GM19240 (cell line): ENCODE results near the gene TXNRD2.
"Not testable (repeated sequence)": the region's sequence is repeated elsewhere in the genome, so short reads cannot be mapped to it uniquely, and the experiment has no call there.

Source experiments
- DNase-seq: peaks from one replicate; pipeline ENCODE4 v3.0.0; 2011; ENCODE audit warnings: low spot score; ENCODE audit not compliant: insufficient read length

Gene TXNRD2

DNA sequence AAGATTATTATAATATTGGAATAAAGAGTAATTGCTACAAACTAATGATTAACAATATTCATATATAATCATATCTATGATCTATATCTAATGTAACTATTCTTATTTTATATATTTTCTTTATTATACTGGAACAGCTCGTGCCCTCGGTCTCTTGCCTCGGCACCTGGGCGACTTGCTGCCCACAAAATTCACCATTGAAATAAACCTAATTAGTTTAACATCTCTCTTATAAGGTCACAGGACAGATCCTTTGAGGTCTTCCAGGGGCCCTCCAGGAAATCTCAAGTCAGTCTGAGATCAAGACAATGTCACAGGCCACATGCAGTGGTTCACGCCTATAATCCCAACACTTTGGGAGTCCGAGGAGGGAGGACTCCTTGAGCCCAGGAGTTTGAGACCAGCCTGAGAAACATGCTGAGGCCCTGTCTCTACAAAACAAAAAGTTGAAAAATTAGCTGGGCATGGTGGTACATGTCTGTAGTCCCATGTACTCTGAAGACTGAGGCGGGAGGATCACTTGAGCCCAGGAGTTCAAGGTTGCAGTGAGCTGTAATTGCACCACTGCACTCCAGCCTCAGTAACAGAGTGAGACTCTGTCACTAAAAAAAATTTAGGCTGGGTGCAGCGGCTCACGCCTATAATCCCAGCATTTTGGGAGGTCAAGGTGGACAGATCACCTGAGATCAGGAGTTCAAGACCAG is 6.6 kb upstream of the TXNRD2 start:
- DNase-seq = no peak

DNA sequence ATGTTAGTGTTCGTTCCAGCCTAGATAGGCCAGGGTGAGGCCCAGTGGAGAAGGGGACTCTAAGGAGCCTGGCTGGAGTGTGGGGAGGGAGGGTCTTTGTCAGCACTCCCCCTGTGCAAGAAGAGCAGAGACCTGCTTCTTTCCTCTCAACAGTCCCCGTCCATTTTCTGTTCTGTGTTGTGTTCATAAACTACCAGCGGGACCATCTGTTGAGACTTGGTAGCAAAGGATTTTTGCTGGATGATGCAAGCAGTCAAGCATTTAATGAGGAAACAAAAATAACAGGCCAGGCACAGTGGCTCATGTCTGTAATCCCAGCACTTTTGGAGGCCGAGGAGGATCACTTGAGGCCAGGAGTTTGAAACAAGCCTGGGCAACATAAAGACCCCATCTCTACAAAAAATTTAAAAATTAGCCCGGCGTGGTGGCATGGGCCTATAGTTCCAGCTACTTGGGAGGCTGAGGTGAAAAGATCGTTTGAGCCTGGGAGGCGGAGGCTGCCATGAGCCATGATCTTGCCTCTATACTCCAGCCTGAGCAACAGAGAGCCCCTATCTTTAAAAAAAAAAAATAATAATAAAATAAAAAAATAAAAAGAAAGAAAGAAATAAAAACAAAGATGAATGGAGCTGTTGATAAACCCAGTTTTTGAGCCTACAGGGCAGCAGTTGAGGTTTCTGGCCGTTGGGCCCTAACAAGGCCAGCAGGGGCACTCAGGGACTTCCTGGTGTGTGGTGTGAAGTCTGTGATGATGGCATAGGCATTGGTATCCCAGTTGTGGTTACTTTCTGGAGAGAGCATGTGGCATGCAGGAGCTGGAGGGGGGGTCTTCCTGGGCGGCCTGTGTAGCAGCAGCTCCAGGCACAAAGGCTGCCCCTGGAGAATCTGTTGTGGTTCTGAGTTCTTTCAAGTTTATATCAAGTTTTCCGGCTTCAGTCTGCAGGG is 1.7 kb upstream of the TXNRD2 start:
- DNase-seq = no peak

DNA sequence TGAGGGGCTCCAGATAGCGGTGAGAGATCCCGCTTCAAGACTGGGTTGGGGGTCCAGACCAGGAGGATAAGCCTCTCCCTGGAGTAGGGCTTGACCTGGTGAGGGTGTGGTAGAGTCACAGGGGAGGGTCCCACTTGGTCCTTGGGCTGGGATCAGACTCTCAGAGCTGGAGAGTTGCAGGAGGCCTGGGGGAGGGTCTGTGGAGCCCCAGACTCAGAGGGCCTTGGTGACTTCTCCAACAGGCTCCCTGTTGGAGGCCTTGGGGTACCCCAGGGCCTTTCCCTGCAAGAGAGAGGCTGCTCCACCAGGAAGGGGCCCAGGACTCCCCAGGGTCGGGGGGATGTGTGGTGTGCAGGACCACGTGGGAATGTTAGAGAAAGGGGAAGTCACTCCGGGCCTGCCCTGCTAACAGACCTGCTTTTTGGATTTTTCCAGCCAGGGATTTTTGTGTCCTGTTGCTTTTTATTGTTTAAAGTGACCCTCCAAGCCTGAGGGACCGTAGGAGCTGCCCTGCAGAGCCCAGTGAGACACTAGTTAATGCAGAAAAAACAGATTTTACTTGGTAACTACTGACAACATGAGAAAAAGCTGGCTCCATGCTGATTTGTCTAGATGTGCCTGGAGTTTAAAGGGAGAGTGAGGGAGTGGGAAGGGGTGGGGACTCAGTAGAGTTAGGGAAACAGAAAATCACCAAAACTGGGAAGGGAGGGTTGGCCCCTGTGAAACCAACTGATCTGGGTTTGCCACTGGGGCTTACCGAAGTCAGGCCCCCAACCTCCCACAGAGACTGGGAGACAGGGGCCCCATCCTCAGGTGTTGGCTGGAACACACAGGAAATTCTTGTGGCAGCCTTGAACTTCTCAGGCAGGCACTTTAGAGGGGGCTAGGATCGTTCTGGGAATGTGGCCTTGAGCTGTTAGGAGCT is 801 bp upstream of the TXNRD2 start:
- no peak for DNase-seq

DNA sequence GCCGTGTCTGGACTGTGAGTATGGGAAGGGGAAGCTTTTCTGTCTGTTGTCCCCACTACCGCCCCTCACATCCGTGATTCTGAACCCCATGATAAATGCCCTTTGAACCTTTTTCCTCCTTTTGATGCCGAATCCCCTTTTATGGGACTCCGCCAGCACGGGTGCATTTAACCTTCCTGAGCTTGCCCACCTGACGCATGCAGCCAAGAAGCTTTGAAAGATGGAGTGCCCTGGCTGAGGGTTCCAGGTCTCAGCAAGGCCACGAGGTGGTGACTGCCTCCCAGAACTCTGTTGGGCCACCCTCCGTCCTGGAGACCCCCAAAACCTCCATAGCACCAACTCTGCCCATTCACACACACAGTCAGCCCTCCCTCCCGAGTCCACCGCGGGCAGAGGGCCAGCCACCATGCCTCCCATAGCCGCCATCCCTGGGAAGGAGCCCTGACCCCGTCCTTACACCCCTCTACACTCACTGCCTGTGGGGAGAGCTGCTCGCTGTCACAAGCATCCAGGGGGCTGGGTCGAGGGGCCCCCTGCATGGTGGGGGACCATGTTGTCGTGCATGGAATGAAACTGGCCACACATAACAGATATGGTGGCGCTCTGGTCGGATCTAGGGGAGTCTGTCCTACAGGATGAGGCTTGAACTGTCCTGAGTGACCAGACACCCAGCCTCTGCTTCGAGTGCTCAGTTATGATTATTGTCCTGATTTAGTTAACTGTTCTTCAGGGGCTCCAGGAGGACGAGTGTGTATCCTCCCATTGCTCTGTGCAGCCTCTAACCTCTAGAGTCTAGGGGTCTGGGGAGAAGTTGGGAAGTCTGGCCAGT is 868 bp downstream of the TXNRD2 start:
- no peak for DNase-seq

DNA sequence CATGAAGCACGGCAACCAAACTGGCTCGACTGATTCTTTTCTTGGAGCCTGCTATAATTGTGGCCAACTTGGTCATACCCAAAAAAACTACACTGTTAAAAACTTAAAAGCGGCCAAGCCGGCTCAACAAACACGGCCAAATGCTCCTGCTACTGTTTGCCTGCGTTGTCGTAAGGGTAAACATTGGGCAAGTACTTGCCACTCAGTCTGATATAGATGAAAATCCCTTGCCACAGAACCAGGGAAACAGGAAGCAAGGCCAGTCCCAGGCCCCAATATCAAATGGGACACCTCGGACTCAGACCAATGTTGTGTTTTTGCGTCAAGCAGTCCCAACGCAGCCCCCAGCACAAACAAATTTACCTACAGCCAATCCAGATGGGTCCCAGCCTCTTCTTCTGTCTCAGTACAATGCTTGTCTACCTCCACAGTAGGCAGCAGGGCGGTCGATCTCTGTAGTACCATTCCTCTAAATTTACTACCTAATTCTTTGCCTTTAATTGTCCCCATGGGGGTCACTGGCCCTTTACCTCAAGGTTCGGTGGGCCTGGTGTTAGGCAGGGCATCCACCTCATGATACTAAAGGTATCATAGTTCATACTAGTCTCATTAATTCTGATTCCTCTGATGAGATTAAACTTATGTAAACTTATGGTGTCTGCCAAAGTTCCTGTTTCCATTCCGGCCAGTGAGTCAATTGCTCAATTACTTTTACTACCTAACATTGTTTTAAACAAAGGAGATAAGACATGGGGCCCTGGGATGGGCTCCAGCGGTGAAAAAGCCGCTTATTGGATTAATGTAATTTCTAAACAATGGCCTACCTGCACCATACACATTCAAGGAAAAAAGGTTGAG is 3.8 kb downstream of the TXNRD2 start:
- DNase-seq = no peak

DNA sequence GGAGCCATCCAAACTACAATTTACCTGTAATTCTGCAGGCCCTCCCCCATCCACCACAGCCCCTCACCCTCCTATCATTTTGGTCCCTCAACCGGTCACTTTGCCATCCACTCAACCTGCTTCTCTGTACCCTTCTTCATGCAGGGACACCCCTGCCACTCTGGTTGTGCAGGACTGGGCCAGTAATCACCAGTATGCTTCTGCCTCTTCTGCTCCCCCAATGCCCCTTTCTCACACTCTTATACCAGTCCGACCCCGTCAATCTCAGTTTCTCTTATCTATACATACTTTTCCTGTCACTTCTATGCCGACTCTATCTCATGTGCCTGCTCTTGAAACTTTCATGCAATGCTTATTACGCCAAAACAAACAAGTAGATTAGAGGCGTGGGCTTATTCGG is 5.1 kb downstream of the TXNRD2 start:
- DNase-seq = no peak

DNA sequence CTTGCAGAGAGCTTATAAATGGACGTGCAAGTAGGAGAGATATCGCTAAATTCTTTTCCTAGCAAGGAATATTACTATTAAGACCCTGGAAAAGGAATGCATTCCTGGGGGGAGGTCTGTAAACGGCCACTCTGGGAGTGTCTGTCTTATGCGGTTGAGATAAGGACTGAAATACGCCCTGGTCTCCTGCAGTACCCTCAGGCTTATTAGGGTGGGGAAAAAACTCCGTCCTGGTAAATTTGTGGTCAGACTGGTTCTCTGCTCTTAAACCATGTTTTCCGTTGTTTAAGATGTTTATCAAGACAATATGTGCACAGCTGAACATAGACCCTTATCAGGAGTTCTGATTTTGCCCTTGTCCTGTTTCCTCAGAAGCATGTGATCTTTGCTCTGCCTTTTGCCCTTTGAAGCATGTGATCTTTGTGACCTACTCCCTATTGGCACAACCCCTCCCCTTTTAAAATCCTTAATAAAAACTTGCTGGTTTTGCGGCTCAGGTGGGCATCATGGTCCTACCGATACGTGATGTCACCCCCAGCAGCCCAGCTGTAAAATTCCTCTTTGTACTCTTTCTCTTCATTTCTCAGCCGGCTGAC is 6.4 kb downstream of the TXNRD2 start:
- not testable (repeated sequence) for DNase-seq

DNA sequence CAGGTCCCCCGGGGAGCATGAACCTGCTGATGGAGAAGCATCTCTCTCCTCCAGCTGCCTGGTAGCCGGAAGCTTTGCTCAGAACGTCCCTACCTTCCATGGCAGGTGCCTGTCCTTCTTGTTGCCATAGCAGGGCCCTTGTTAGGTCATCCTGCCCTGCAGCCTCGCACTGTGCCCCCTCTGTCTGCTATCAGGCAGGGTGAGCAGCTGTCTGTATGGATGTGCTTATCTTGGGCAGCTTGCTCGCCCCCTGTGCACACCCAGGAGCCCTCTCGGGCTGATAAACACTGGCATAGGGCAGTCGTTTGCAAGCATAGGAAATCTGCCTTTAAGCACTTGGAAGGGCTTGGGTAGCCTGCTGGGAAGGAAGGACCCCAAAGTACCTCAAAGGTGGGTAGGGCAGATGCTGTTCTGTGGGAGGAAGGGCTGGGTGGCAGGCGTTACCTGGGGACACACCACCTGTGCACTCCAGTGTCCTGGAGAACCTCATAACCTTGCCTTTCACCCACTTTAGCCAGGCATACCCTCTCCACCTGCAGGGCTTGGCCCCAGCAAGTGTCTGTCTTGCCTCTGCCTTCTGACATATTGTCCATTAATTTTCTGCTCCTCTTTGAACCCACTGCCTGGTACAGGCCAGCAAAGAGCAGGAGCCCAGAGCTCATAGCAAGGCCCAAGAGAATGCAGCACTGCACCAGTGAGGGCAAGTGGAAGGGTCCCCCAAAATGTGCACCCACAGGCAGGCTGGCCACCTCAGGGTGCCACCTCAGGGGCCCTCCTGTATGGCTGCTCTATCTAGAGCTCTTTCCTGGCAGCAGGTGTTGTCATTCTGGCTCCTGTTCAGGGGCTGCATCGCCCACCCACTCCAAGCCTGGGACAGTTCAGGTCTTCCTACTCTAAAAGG is 8.0 kb downstream of the TXNRD2 start:
- no peak for DNase-seq

DNA sequence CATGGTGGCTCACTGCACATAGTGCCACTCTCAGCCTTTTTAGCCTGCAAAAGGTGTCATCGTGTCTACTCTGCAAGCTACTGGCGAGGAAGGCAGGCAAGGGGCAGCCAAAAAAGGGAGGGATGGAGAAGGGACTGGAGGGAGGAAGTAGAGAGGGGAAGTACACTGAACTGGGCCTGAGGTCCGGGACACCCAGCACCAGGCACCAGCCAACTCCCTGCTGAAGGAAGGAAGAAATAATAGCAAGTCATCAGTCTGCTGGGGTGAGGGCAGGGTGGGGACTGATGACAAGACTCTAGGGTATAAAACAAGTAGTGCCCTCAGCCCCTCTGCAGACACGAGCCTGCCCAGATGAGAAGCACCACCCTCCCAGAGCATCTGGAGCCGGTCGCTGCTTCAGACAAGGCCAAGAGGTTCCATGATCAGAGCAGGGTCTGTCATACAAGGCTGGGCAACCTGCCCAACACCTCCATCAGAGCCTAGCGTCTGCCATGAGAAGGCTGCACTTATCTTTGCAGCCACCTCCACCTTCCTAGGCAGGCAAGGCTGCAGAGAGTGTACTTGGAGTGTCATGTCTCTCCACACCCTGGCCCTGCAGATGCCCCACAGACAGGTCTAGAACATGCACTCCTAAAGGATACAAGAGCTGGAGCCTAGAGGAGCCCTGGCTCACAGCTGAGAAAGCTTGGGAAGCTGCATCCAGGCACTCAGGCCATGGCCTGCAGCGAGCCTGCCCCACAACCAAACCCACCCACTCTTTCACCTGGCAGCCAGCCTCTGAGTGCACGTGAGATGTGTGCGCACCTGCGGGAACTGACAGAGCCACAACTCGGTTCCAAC is 9.0 kb downstream of the TXNRD2 start:
- no peak for DNase-seq

DNA sequence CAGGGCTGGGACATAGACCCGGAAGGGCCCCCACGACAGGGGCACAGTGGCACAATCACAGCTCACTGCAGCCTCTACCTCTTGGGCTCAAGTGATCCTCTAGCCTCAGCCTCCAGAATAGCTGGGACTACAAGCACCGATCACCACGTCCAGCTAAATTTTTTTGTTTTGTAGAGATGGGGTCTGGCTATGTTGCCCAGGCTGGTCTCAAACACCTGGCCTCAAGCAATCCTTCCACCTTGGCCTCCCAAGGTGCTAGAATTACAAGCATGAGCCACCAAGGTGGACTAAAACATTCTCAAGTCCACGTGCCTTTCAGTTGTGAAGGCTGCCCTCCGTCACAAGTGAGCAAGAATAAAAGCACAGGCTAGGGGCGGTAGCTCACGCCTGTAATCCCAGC is 10.1 kb downstream of the TXNRD2 start:
- DNase-seq = no peak

DNA sequence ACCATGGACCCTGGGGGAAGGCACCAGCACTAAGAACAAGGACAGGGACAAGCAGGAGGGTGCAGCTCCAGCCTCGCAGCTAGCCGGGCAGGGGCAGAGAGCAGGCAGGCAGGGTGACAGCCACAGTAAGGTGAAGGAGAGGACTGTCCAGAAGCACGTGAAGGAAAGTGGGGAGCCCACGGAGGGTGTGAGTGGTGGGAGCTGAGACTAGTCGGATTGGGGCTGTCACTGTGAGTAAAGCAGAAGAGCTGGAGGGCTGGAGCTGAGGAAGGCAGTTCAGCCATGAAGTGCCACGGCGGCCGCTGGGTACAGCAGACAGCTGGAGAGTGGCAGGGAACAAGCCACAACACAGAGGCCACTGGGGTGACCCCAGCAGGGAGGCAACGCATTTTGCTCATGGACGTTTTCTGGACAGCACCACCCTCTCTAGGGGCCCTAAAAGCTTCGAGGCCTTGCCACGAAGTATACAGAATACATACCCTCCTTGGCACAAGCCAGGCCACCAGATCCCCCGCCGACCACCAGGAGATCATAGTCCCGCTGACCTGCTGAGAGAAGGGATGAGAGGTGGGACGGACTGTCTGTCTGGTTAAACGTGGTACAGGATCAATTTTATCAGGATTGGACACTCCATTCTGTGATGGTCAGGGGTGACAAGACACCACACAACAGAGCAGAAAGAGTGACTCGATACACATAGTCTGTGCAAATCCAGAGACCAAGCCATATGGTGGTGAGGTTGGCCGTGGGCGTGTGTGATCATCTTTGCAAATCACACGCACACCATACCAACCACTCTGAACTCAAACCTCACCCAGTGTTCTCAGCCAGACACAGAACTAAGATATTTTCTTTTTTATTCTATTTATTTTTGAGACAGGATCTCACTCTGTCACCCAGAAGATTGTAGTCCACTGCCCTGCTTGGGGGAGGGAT is 10.8 kb downstream of the TXNRD2 start:
- no peak for DNase-seq

DNA sequence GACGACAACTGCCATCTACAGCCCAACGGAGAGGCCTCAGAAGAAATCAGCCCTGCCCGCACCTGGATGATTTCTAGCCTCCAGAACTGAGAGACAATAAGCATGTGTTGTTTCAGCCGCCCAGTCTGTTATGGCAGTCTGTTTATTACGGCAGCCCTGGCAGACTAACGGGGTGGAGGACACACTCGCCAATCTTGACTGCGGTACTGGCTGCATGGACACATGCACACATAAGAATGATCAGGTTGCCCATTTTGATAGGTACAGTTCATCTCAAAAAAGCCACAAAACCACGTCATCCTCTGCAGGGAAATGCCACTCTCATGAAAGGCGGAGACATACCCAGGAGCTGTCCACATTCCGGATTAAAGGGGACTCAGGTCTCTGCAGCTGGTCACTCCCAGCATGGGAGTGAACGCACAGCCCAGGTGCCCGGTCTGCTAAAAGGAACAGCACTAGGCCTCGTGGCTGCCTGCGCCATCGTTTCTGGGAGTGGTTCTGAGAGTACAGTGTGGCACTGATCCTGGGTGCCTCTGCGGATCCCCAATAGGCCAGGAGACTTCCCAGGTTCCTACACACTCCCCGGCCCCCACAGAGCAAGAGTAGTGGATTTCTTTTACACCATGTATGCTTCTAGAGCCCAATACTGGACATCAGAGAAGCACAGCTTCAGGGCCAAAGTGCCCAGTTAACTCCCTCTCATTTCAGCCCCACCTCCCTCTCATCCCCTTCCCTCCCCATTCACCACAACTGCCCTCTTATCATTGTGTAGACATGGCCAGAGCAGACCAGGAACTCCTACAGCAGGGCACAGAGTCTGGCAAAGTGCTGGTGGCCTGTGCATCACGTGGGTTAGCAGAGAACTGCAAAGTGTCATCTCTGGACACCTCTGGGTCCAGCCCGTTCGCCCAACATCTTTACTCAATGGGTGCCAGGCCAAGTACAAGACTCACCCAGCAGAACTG is 11.8 kb downstream of the TXNRD2 start:
- DNase-seq = no peak

DNA sequence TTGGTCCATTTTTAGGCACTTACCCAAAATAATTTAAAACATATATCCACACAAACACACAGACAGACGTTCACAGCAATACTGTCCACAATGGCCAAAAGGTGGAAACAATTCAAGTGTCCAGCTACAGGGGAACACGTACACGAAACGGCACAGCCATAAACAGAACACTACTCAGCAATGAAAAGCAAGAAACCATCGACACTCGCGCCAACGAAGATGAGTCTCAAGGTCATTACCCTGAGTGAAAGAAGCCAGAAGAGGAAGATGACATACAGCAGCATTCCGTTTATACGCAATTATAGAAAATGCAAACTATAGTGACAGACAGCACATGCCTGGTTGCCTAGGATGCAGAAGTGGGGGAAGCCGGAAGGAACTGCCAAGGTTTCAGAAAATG is 13.4 kb downstream of the TXNRD2 start:
- DNase-seq = no peak

DNA sequence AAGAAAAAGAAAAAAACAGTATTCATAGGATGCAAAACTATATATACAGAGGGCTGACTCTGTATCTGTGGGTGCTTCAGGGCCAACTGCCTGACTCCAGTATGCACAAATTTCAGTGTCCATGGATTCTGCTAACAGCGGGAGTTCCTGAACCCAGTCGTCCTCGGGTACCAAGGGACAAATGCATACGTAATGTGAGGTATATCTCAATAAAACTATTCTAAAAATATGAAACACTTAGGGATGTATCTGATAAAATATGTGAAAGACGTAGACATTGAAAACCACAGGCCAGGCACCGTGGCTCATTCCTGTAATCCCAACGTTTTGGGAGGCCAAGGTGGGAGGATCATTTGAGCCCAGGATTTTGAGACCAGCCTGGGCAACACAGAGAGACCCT is 13.9 kb downstream of the TXNRD2 start:
- DNase-seq = no peak

DNA sequence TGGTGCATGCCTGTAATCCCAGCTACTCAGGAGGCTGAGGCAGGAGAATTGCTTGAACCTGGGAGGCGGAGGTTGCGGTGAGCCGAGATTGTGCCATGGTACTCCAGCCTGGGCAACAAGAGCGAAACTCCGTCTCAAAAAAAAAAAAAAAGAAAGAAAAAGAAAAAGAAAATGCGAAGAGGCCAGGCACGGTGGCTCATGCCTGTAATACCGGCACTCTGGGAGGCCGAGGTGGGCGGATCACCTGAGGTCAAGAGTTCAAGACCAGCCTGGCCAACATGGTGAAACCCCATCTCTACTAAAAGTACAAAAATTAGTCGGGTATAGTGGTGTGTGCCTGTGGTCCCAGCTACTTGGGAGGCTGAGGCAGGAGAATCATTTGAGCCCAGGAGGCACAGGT is 15.6 kb downstream of the TXNRD2 start:
- DNase-seq = not testable (repeated sequence)
